HG03575 (cell line): Measurements from ENCODE around the gene B4GALT6.

Source experiments
- ATAC-seq: cut with Tn5 transposase; IDR thresholded peaks from one replicate; pipeline ENCODE4 v1.9.1; 2021; ENCODE audit not compliant: unreplicated experiment, insufficient number of reproducible peaks, low FRiP score; ENCODE audit errors: extremely low read depth

The B4GALT6 gene

GRCh38 chr18:31612124-31612523 is 72.3 kb downstream of the B4GALT6 start:
- no peak for ATAC-seq

GRCh38 chr18:31611511-31611910 is 72.9 kb downstream of the B4GALT6 start:
- no peak for ATAC-seq

- ATAC-seq: no peak
Observed at GRCh38 chr18:31610286-31611205, 73.8 kb downstream of the B4GALT6 start.

GRCh38 chr18:31609886-31610285 is 74.5 kb downstream of the B4GALT6 start:
- no peak for ATAC-seq

- no peak for ATAC-seq
Observed at GRCh38 chr18:31607384-31607783, 77.0 kb downstream of the B4GALT6 start.

GRCh38 chr18:31606265-31606664 is 78.1 kb downstream of the B4GALT6 start:
- no peak for ATAC-seq

GRCh38 chr18:31603315-31603714 is 81.1 kb downstream of the B4GALT6 start:
- ATAC-seq: no peak

- no peak for ATAC-seq
Observed at GRCh38 chr18:31598021-31598805, 86.2 kb downstream of the B4GALT6 start.

- ATAC-seq: no peak
Observed at GRCh38 chr18:31596081-31596872, 88.1 kb downstream of the B4GALT6 start.

- no peak for ATAC-seq
Observed at GRCh38 chr18:31595121-31595771, 89.1 kb downstream of the B4GALT6 start.

- no peak for ATAC-seq
Observed at GRCh38 chr18:31592506-31593157, 91.7 kb downstream of the B4GALT6 start.

GRCh38 chr18:31591628-31592027 is 92.8 kb downstream of the B4GALT6 start, which contains the start of gene TTR:
Gene TTR (plus strand): TSS chr18:31591877. CDS start chr18:31591903, 26 bp downstream.
- no peak for ATAC-seq

GRCh38 chr18:31591113-31591512 is 93.3 kb downstream of the B4GALT6 start:
- ATAC-seq: no peak

GRCh38 chr18:31590570-31590969 is 93.8 kb downstream of the B4GALT6 start:
- no peak for ATAC-seq

- no peak for ATAC-seq
Observed at GRCh38 chr18:31587529-31587928, 96.9 kb downstream of the B4GALT6 start.

GRCh38 chr18:31586616-31587015 is 97.8 kb downstream of the B4GALT6 start:
- no peak for ATAC-seq

- ATAC-seq: no peak
Observed at GRCh38 chr18:31585991-31586390, 98.4 kb downstream of the B4GALT6 start.

GRCh38 chr18:31583185-31583854 is 101.1 kb downstream of the B4GALT6 start:
- no peak for ATAC-seq
